WI38 (cell line): Measurements from ENCODE around the gene TAF12.

Source experiments
- H3K4me3 ChIP-seq: 2 replicates; pipeline ENCODE4 v1.5.1; 2011; ENCODE audit warnings: low read depth, mild to moderate bottlenecking, control low read depth, low read length
- TF ChIP-seq, protein P1 (sequence below): IDR thresholded peaks from 2 replicates; pipeline ENCODE4 v1.5.1; 2012; ENCODE audit warnings: low read depth, mild to moderate bottlenecking, control low read depth, low read length

TAF12 gene

GRCh38 chr1:28582248-28582615 is 60.6 kb downstream of the TAF12 start:
- H3K4me3 ChIP-seq, result peak overlapping the region; percentile 96

GRCh38 chr1:28581531-28582247 is 61.2 kb downstream of the TAF12 start:
- TF ChIP-seq, protein P1, sequence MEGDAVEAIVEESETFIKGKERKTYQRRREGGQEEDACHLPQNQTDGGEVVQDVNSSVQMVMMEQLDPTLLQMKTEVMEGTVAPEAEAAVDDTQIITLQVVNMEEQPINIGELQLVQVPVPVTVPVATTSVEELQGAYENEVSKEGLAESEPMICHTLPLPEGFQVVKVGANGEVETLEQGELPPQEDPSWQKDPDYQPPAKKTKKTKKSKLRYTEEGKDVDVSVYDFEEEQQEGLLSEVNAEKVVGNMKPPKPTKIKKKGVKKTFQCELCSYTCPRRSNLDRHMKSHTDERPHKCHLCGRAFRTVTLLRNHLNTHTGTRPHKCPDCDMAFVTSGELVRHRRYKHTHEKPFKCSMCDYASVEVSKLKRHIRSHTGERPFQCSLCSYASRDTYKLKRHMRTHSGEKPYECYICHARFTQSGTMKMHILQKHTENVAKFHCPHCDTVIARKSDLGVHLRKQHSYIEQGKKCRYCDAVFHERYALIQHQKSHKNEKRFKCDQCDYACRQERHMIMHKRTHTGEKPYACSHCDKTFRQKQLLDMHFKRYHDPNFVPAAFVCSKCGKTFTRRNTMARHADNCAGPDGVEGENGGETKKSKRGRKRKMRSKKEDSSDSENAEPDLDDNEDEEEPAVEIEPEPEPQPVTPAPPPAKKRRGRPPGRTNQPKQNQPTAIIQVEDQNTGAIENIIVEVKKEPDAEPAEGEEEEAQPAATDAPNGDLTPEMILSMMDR, result no peak
- peak overlapping the region; percentile 96 for H3K4me3 ChIP-seq

More at GRCh38 chr1:28582248-28582615, 60.6 kb downstream of the TAF12 start:
- TF ChIP-seq, protein P1, result no peak

GRCh38 chr1:28580722-28581530 is 61.9 kb downstream of the TAF12 start:
- TF ChIP-seq, protein P1, result no peak
- H3K4me3 ChIP-seq, result peak overlapping the region; percentile 96

DNA sequence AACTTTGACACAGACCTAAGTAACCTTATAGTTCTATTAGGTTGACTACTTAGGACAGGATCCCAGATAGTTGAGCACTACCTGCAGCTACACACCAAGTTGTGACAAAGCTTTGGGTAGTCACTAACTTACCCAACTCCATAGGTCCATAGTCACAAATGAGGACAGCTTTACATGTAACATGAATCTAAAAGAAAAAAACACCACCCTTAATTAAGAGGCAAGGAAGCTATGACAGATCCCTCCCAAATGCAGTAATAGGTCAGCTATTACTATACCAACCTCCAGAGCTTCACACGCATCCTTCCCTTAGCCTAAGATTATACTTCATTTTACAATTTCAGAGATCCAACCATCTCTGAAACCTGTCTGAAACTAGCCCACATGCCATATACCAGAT is 63.5 kb downstream of the TAF12 start:
- peak overlapping the region; percentile 96 for H3K4me3 ChIP-seq
- TF ChIP-seq, protein P1, result no peak

DNA sequence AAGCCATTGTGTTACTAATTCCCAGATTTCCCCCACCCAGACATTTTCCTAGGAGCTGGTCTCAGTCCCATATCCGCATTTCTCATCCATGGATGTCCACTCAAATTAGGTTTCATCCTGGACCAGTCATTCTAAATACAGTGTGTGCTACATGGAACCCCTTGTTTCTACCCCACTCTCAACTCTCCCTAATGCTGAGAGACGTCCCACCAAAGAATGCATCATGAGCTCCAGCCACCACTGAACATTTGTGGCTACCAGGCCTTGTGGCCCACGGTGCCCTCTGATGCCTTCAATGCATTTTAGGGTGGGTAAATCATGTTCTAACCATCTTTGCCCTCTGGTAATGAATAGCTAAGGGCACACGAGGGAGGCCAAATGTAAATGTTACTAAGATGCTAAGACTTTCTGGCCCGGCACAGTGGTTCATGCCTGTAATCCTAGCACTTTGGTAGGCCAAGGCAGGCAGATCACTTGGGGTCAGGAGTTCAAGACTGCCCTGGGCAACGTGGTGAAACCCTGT is 64.1 kb downstream of the TAF12 start:
- no peak overlapping the region for H3K4me3 ChIP-seq
- TF ChIP-seq, protein P1, result no peak

GRCh38 chr1:28577738-28578536 is 64.9 kb downstream of the TAF12 start:
- TF ChIP-seq, protein P1, result no peak

More at GRCh38 chr1:28577738-28578536, 64.9 kb downstream of the TAF12 start:
- H3K4me3 ChIP-seq, result no peak overlapping the region
